AG09319 (cell line): ENCODE results near the gene USP13.

Experiments
- DNase-seq: peaks from one replicate; pipeline ENCODE4 v3.0.0-alpha.2; 2010; ENCODE audit warnings: low read depth; ENCODE audit errors: extremely low read depth
- TF ChIP-seq, protein P1 (sequence below): IDR thresholded peaks from 2 replicates; pipeline ENCODE4 v1.5.1; 2011; ENCODE audit warnings: low read depth, mild to moderate bottlenecking, inconsistent platforms, low read length, moderate library complexity

USP13 gene

DNA sequence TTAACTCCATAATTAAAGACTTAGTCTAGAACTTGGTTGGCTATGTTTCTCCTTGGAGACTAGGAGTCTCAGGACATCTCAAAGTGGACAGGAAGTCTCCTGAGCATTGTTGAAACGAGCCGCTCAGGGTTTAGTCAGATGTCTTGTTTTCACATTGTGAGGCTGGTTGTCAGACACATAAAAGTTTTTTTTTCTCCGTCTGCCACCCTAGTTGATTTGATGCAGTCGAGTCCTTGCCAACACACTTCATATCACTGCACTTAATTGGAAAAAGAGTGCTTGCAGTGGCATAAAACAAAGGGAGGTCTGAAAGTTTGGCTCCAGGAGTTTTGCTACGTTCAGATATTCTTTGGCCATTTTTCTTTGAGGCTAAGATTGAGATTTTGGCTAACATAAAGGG is 92.9 kb downstream of the USP13 start:
- no peak for DNase-seq
- TF ChIP-seq, protein P1, sequence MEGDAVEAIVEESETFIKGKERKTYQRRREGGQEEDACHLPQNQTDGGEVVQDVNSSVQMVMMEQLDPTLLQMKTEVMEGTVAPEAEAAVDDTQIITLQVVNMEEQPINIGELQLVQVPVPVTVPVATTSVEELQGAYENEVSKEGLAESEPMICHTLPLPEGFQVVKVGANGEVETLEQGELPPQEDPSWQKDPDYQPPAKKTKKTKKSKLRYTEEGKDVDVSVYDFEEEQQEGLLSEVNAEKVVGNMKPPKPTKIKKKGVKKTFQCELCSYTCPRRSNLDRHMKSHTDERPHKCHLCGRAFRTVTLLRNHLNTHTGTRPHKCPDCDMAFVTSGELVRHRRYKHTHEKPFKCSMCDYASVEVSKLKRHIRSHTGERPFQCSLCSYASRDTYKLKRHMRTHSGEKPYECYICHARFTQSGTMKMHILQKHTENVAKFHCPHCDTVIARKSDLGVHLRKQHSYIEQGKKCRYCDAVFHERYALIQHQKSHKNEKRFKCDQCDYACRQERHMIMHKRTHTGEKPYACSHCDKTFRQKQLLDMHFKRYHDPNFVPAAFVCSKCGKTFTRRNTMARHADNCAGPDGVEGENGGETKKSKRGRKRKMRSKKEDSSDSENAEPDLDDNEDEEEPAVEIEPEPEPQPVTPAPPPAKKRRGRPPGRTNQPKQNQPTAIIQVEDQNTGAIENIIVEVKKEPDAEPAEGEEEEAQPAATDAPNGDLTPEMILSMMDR, result no peak

DNA sequence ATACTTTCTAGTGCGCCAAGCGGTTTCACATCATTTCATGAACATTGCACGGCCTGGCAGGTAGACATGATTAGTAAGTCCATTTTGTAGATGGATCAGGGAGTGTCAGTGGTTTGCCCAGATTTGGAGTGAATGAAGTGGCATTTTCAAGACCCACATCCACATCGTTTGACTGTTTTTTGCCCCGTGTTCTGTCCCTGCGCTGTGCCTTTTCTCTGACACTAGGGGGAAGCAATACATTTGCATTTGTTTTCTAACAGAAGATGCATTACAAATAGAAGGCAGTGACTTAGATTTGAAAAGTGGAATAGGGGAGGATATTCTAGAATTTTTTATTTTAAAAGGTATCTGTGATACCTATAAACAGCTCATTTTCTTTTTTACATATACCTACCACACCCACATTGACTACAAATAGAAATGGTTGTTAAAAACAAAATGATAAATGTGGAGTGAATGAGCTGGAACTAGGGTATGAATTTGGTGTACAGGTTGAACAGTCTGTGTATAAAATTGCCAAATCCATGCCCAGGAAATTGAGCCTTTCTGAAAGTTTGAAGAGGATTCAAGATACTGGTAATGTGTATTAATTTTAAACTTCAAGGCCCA is 98.0 kb downstream of the USP13 start:
- TF ChIP-seq, protein P1, result peak; percentile 73
- no peak for DNase-seq

DNA sequence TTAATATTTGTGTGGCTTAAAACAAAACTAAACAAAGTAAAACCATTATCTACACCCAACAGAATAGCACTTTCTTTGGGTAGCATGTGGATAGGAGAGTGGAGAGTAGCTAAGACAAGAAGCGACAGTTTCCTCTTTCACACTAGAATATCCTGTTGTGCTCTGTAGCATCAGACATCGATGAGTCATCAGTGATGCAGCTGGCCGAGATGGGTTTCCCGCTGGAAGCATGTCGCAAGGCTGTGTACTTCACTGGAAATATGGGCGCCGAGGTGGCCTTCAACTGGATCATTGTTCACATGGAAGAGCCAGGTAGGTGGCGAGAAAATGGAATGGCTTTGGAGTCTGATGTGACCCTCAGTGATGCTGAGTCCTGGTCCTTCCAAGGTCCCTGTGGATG is 108.1 kb downstream of the USP13 start:
- DNase-seq, result no peak
- TF ChIP-seq, protein P1, result no peak

DNA sequence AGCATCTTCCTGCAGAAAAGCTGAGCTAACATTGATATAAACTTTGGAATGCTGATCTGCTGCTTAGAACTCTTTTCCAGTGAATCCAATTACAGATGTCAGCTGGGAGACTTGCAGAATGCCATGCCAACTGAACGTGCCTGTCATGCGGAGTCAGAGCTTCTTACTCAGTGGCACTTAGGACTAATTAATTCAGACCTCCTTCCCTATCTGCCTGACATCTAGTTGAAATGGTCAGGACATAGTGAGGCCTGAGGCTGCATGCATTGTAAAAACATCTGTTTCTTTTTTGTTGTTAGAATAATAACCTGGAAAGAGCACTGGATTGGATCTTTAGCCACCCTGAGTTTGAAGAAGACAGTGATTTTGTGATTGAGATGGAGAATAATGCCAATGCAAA is 112.6 kb downstream of the USP13 start:
- DNase-seq, result no peak
- TF ChIP-seq, protein P1, result no peak

- TF ChIP-seq, protein P1, result no peak
- DNase-seq, result no peak
These were observed 113.7 kb downstream of the USP13 start for GRCh38 chr3:179766416-179767133.

GRCh38 chr3:179768080-179768479 is 115.2 kb downstream of the USP13 start:
- DNase-seq, result peak; percentile 25

More at GRCh38 chr3:179768080-179768479, 115.2 kb downstream of the USP13 start:
- TF ChIP-seq, protein P1, result peak; percentile 69
